ENCODE measurements around the gene SLC2A1. TPM values are rescaled to one million over a fixed set of nuclear protein-coding genes. Genes with fewer than 3 reads are reported as not detected.

Gene SLC2A1
- total and polyA plus RNA-seq, 2 of the 13 experiments (the other 11 are each of a cell fraction or from before 2014, with no cell fraction given), result 125 to 423 TPM

- peak; percentile 30; the same call in 1 of the 2 replicates for TF ChIP-seq GMEB1 (CRISPR knock-in tag; IDR thresholded peaks at IDR 0.05; ENCODE audit: borderline replicate concordance)
- 0 out of 2 replicates have a peak, but pooled peaks have one; percentile 39 for TF ChIP-seq E2F1 (CRISPR knock-in tag; IDR thresholded peaks at IDR 0.05)
- no peak for TF ChIP-seq LCORL (IDR thresholded peaks at IDR 0.05)
- 0 out of 2 replicates have a peak, but pooled peaks have one; percentile 68 for TF ChIP-seq LCORL (CRISPR knock-in tag; IDR thresholded peaks at IDR 0.05)
- no peak for TF ChIP-seq ZNF30 (CRISPR knock-in tag; IDR thresholded peaks at IDR 0.05)
- peak; percentile 62; the same call in 1 of the 2 replicates for TF ChIP-seq DMAP1 (CRISPR knock-in tag; IDR thresholded peaks at IDR 0.05)
- TF ChIP-seq ZNF335 (CRISPR knock-in tag; IDR thresholded peaks at IDR 0.05), result peak; percentile 95
- TF ChIP-seq CBX1 (IDR thresholded peaks at IDR 0.05; ENCODE audit: low read depth), result peak; percentile 50
- TF ChIP-seq TP53 (CRISPR knock-in tag; conservative IDR thresholded peaks at IDR 0.05), result peak; percentile 52; the same call in 1 of the 2 replicates
- peak; percentile 59; the same call in 1 of the 2 replicates for TF ChIP-seq ZNF891 (CRISPR knock-in tag; IDR thresholded peaks at IDR 0.05)
- TF ChIP-seq ZNF407 (CRISPR knock-in tag; IDR thresholded peaks at IDR 0.05; ENCODE audit: not compliant biosample characterization), result peak; percentile 82
- TF ChIP-seq RCOR2 (CRISPR knock-in tag; IDR thresholded peaks at IDR 0.05), result peak; percentile 90
- peak; percentile 51; the same call in 1 of the 2 replicates for TF ChIP-seq YEATS2 (CRISPR knock-in tag; IDR thresholded peaks at IDR 0.05; ENCODE audit: borderline replicate concordance)
- peak; percentile 27 for TF ChIP-seq HNF4A (CRISPR knock-in tag; IDR thresholded peaks at IDR 0.05)
- peak; percentile 67; the same call in 1 of the 2 replicates for TF ChIP-seq FOXC1 (CRISPR knock-in tag; IDR thresholded peaks at IDR 0.05; ENCODE audit: borderline replicate concordance)
- TF ChIP-seq HNRNPLL (IDR thresholded peaks at IDR 0.05; ENCODE audit: low read depth, low read length, poor library complexity, severe bottlenecking), result peak; percentile 69
- no peak for TF ChIP-seq RAD51 (IDR thresholded peaks at IDR 0.05; ENCODE audit: borderline replicate concordance)
- no peak for TF ChIP-seq ZNF329 (CRISPR knock-in tag; IDR thresholded peaks at IDR 0.05; ENCODE audit: low read depth)
- 0 out of 2 replicates have a peak, but pooled peaks have one; percentile 38 for TF ChIP-seq SMAD3 (CRISPR knock-in tag; IDR thresholded peaks at IDR 0.05)
These were observed 34.4 kb downstream of the SLC2A1 start (continued) for GRCh38 chr1:42924082-42924850.
